GM12875 (cell line): Measurements from ENCODE around the gene GDAP2.

Experiments
- H3K4me3 ChIP-seq: one replicate; pipeline ENCODE4 v1.5.1; 2011; ENCODE audit warnings: low read depth, low read length, control low read depth
- TF ChIP-seq, protein P1 (sequence below): IDR thresholded peaks from 2 replicates; pipeline ENCODE4 v1.5.1; 2011; ENCODE audit warnings: low read depth, mild to moderate bottlenecking, control low read depth, inconsistent platforms, low read length, moderate library complexity, borderline replicate concordance; ENCODE audit not compliant: insufficient read depth

GDAP2 gene, protein sequence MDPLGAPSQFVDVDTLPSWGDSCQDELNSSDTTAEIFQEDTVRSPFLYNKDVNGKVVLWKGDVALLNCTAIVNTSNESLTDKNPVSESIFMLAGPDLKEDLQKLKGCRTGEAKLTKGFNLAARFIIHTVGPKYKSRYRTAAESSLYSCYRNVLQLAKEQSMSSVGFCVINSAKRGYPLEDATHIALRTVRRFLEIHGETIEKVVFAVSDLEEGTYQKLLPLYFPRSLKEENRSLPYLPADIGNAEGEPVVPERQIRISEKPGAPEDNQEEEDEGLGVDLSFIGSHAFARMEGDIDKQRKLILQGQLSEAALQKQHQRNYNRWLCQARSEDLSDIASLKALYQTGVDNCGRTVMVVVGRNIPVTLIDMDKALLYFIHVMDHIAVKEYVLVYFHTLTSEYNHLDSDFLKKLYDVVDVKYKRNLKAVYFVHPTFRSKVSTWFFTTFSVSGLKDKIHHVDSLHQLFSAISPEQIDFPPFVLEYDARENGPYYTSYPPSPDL

DNA sequence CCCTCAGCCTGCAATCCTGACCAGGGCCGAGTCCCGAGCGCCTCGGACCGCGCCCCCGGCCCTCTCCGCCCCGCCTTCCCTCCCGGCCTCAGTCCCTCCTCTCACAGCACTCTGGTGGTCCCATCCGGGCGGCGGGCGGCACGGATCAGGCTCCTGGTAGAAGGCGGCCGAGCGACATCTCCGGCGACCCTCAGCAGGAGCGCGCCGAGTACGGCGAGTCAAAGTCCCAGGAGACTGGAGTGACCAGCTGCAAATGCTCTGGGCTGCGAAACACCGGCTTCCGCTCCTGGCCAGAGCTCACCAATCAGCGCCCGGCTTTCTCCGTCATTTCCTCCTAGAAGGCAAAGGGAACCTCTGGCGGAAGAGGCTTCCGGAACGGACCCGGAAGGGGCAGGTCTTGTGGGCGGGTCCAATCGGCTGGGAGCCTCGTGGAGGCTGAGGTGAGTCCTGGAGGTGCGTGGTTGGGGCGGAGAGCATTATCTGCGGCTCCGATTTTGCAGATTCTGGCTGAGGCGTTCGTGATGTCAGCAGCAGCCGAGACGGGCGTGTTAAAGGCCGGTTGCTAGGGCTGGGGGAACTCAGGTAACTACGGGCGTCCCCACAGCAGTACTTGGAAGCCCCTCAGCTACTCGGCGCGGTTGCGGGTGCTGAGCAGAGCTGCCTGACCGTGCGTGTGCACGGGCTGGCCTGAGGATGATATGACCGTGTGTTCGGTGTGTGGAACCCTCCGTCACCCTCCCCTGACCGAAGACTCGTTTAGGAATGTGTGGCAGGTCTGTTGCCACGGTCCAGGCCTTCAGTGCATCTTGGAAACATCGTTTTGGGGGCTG lies at the start of gene GDAP2, which contains the start of gene WDR3:
TSS of gene GDAP2 (minus strand) at position 279 of the 830 bp plus-strand sequence. CDS start 9,264 bp downstream, outside the sequence.
TSS of gene WDR3 (plus strand) at position 397 of the 830 bp plus-strand sequence. CDS start 3,581 bp downstream, outside the sequence.
- H3K4me3 ChIP-seq: peak within 1 kb of the TSS; percentile 95
- TF ChIP-seq, protein P1, sequence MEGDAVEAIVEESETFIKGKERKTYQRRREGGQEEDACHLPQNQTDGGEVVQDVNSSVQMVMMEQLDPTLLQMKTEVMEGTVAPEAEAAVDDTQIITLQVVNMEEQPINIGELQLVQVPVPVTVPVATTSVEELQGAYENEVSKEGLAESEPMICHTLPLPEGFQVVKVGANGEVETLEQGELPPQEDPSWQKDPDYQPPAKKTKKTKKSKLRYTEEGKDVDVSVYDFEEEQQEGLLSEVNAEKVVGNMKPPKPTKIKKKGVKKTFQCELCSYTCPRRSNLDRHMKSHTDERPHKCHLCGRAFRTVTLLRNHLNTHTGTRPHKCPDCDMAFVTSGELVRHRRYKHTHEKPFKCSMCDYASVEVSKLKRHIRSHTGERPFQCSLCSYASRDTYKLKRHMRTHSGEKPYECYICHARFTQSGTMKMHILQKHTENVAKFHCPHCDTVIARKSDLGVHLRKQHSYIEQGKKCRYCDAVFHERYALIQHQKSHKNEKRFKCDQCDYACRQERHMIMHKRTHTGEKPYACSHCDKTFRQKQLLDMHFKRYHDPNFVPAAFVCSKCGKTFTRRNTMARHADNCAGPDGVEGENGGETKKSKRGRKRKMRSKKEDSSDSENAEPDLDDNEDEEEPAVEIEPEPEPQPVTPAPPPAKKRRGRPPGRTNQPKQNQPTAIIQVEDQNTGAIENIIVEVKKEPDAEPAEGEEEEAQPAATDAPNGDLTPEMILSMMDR: no peak

DNA sequence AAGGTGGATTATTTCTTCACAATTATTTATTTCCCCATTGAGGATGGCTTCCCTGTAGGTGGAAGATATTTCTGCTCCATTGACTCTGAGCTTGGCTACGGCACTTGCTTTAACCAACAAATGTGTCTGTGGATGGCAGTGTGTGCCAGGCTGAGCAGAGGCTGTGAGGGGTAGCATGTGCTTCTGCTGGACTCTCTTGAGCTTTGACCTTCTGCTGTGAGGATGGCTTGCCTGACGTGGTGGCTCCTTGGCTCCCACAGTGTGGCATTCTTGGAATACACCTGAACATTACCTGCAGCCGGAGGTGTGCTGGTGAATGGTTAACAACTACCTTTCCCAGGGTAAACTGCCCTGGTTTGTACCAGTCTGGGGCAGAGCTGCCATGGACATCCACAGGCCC lies 47.0 kb upstream of the GDAP2 start:
- TF ChIP-seq, protein P1: no peak
- no peak overlapping the region for H3K4me3 ChIP-seq

DNA sequence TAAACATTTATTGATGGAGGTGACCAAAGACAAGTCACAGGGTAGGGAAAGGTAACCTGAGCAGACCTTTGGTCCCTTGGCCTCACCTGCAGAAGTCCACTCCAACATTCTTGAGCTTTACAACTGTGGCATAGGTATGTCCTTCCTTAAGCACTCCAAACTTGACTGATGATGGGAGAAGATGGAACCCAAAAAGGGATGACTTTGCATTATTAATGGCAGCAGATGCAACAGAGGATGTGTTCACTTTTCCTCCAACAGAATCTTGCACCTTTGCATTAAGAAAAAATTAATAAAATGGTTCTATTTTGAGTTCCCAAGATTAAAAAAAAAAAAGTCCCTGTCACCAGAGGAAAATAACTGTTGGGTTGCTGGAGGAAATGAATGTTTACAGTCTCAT lies 42.4 kb upstream of the GDAP2 start:
- TF ChIP-seq, protein P1: no peak

DNA sequence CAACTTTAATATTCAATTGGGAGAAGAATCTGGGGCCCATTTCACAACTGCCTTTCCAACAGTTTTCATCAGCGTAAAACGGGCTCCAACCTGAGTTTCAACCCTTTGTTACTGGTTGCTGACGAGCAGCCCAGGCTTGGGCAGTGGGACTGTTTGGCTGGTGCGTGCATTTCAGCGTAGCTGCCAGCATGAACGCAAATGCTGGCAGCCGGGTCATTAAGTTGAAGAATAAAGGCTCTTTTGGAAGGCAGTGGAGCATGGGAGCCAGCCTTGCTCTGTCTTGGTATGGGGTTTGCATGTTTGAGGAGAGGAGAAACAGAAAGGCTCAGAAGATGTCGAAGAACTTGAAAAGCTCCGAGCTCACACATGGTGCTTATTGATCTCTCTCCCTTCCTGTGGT lies 40.8 kb upstream of the GDAP2 start:
- TF ChIP-seq, protein P1: no peak
- no peak overlapping the region for H3K4me3 ChIP-seq

More for the DNA sequence above, 42.4 kb upstream of the GDAP2 start:
- H3K4me3 ChIP-seq: no peak overlapping the region

DNA sequence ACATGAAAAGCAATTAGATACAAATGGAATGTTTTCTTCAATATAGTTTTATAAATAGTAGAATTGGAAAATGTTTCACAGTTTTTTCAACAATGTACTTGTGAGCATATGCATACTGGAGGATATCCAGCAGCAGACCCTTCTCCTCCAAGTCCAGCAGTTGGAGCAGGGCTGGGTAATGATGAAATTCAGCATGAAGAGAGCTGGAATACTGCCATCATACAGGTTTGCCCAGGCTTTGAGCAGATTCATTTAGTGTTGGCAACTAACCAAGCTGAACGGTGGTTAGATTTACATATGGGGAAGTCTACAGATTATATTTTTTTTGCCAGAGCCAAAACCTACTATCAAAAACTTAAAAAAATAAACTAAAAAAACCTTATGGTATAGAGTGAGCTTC lies 38.5 kb upstream of the GDAP2 start:
- no peak overlapping the region for H3K4me3 ChIP-seq
- TF ChIP-seq, protein P1: no peak

DNA sequence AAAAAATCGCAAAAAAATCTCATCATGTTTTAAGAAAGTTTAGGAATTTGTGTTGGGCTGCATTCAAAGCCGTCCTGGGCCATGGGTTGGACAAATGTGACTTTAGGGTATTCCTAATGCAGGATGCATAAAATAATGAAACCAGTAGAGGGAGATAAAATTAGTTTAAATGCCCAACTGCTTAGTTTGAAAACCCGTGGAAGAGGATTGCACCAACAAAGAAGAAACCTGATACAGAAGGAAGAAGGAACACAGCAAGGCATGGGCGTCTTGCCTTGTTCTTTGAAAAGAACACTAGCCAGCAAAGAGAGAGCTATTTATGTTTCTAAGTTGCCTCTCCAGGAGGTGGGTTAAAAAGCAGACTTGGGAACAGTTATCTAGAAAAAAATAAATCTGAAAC lies 38.1 kb upstream of the GDAP2 start:
- H3K4me3 ChIP-seq: no peak overlapping the region
- TF ChIP-seq, protein P1: no peak
